Astrocyte (in vitro differentiated cells and primary cell): Measurements from ENCODE around the gene NUTM2F. TPM values are rescaled to one million over a fixed set of nuclear protein-coding genes. Genes with fewer than 3 reads are reported as not detected.
"Not testable (repeated sequence)": the region's sequence is repeated elsewhere in the genome, so short reads cannot be mapped to it uniquely, and the experiment has no call there.

Experiments used
- DNase-seq: peaks from one replicate; pipeline ENCODE4 v3.0.0-alpha.2; 2010; ENCODE audit warnings: low read depth
- FAIRE-seq: peaks from 2 replicates; lab custom pipeline; 2011; peaks lifted over from hg19 to GRCh38; lab: Jason Lieb, UNC
- H2AFZ ChIP-seq: 2 replicates; pipeline ENCODE4 v1.6.0; 2012; ENCODE audit warnings: low read depth, low read length, inconsistent platforms
- H3K27ac ChIP-seq: 2 replicates; pipeline ENCODE4 v1.5.1; 2011; ENCODE audit warnings: low read depth, low read length, inconsistent platforms
- H3K27me3 ChIP-seq: 2 replicates; pipeline ENCODE4 v1.6.0; 2011; ENCODE audit warnings: low read length, inconsistent platforms; ENCODE audit not compliant: insufficient read depth
- H3K36me3 ChIP-seq: 2 replicates; pipeline ENCODE4 v1.5.1; 2011; ENCODE audit warnings: low read length, inconsistent platforms; ENCODE audit not compliant: insufficient read depth
- H3K4me1 ChIP-seq: 2 replicates; pipeline ENCODE4 v1.5.1; 2011; ENCODE audit warnings: low read length, inconsistent platforms; ENCODE audit not compliant: insufficient read depth
- H3K4me2 ChIP-seq: 2 replicates; pipeline ENCODE4 v1.6.0; 2012; ENCODE audit warnings: low read length, inconsistent platforms
- H3K4me3 ChIP-seq: 2 replicates; pipeline ENCODE4 v1.5.1; 2011; ENCODE audit warnings: low read depth, mild to moderate bottlenecking, low read length, inconsistent platforms; ENCODE audit not compliant: insufficient read depth
- H3K79me2 ChIP-seq: 2 replicates; pipeline ENCODE4 v1.6.0; 2012; ENCODE audit warnings: mild to moderate bottlenecking, low read length, inconsistent platforms; ENCODE audit not compliant: insufficient read depth
- H3K9ac ChIP-seq: 2 replicates; pipeline ENCODE4 v1.6.0; 2012; ENCODE audit warnings: mild to moderate bottlenecking, low read length, inconsistent platforms
- H3K9me3 ChIP-seq: 2 replicates; pipeline ENCODE4 v1.5.1; 2012; ENCODE audit warnings: low read depth, mild to moderate bottlenecking, low read length, inconsistent platforms; ENCODE audit not compliant: insufficient read depth
- H4K20me1 ChIP-seq: 2 replicates; pipeline ENCODE4 v1.6.0; 2012; ENCODE audit warnings: low read length, inconsistent platforms; ENCODE audit not compliant: insufficient read depth
- H3K27ac Mint-ChIP-seq: one replicate; pipeline ENCODE4 v1.8.0; 2021; ENCODE audit warnings: mild to moderate bottlenecking, mixed read lengths; ENCODE audit not compliant: unreplicated experiment
- H3K27me3 Mint-ChIP-seq: one replicate; pipeline ENCODE4 v1.8.0; 2021; ENCODE audit warnings: low read depth, mixed read lengths; ENCODE audit not compliant: unreplicated experiment
- H3K36me3 Mint-ChIP-seq: one replicate; pipeline ENCODE4 v1.8.0; 2021; ENCODE audit warnings: low read depth, mixed read lengths; ENCODE audit not compliant: unreplicated experiment
- H3K4me1 Mint-ChIP-seq: one replicate; pipeline ENCODE4 v1.8.0; 2021; ENCODE audit warnings: low read depth, mixed read lengths; ENCODE audit not compliant: unreplicated experiment
- H3K4me3 Mint-ChIP-seq: one replicate; pipeline ENCODE4 v1.8.0; 2021; ENCODE audit warnings: mild to moderate bottlenecking, moderate library complexity, mixed read lengths; ENCODE audit not compliant: unreplicated experiment
- H3K9me3 Mint-ChIP-seq: one replicate; pipeline ENCODE4 v1.8.0; 2021; ENCODE audit warnings: mild to moderate bottlenecking, mixed read lengths; ENCODE audit not compliant: unreplicated experiment
- total RNA-seq: library from RNA; stranded (reverse); gene quantifications from 2 replicates; pipeline ENCODE4 v1.2.1, GENCODE V29; 2021

NUTM2F gene
- total RNA-seq, 1 donor from 2014 or later = not detected

GRCh38 chr9:94340750-94341149 is 12.3 kb upstream of the NUTM2F start:
- H3K9ac ChIP-seq, H3K27me3 ChIP-seq, H3K4me3 Mint-ChIP-seq, H2AFZ ChIP-seq, H3K4me1 Mint-ChIP-seq, H3K4me2 ChIP-seq, H4K20me1 ChIP-seq, H3K36me3 ChIP-seq, H3K36me3 Mint-ChIP-seq, H3K27ac ChIP-seq, H3K27me3 Mint-ChIP-seq, H3K4me3 ChIP-seq, H3K27ac Mint-ChIP-seq, H3K9me3 ChIP-seq, H3K4me1 ChIP-seq, FAIRE-seq, H3K9me3 Mint-ChIP-seq, H3K79me2 ChIP-seq, DNase-seq: not testable (repeated sequence)

DNA sequence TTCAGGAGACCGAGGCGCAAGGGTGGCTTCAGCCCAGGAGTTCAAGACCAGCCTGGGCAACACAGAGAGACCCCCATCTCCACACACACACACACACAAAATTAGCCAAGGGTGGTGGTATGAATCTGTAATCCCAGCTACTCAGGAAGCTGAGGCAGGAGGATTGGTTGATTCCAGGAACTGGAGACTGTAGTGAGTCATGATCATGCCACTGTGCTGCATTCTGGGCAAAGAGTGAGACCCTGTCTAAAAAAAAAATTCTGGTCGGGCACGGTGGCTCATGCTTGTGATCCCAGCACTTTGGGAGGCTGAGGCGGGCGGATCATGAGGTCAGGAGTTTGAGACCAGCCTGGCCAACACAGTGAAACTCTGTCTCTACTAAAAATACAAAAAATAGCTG is 11.2 kb upstream of the NUTM2F start:
- not testable (repeated sequence) for H3K36me3 Mint-ChIP-seq, DNase-seq, H3K27me3 Mint-ChIP-seq, H3K4me1 Mint-ChIP-seq, H3K4me1 ChIP-seq, H3K9ac ChIP-seq, FAIRE-seq, H3K27ac Mint-ChIP-seq, H3K27me3 ChIP-seq, H3K36me3 ChIP-seq, H3K4me3 ChIP-seq, H4K20me1 ChIP-seq, H2AFZ ChIP-seq, H3K27ac ChIP-seq, H3K4me3 Mint-ChIP-seq, H3K4me2 ChIP-seq, H3K9me3 ChIP-seq, H3K79me2 ChIP-seq, H3K9me3 Mint-ChIP-seq

DNA sequence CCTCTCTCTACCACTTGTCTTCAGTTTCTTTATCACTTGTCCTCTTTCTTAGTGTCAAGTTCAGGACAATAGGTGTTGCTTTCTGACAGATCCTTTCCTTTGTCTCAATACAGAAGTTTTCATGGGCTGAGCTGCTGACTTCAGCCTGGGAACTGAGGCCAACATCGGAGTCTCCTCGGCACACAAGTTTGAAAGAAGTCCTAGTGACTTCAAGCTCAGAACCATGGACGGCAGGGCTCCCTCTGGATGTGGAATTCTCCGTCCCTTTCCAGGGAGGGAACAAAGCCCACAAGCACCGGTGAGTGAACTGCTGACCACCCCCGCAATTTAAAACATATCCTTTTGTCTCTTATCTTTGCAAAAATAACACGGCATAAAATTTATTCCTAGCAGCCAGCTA is 10.3 kb upstream of the NUTM2F start:
- not testable (repeated sequence) for H3K4me3 ChIP-seq, H4K20me1 ChIP-seq, DNase-seq, H3K27me3 ChIP-seq, H3K4me2 ChIP-seq, H3K36me3 ChIP-seq, H3K4me1 Mint-ChIP-seq, H3K9me3 Mint-ChIP-seq, FAIRE-seq, H2AFZ ChIP-seq, H3K27me3 Mint-ChIP-seq, H3K4me1 ChIP-seq, H3K4me3 Mint-ChIP-seq, H3K27ac ChIP-seq, H3K27ac Mint-ChIP-seq, H3K79me2 ChIP-seq, H3K36me3 Mint-ChIP-seq, H3K9me3 ChIP-seq, H3K9ac ChIP-seq

GRCh38 chr9:94336445-94336844 is 8.0 kb upstream of the NUTM2F start:
- H3K4me1 Mint-ChIP-seq, H3K36me3 Mint-ChIP-seq, FAIRE-seq: not testable (repeated sequence)

GRCh38 chr9:94325583-94325982 is 2.9 kb downstream of the NUTM2F start:
- not testable (repeated sequence) for H3K79me2 ChIP-seq, H4K20me1 ChIP-seq, H3K9ac ChIP-seq, H3K9me3 ChIP-seq, H3K27ac Mint-ChIP-seq, H3K9me3 Mint-ChIP-seq, H3K27me3 ChIP-seq, H3K27me3 Mint-ChIP-seq, H3K36me3 ChIP-seq, H3K4me1 Mint-ChIP-seq, H3K4me3 Mint-ChIP-seq, H3K27ac ChIP-seq, FAIRE-seq, H3K36me3 Mint-ChIP-seq, H3K4me2 ChIP-seq, H2AFZ ChIP-seq, H3K4me1 ChIP-seq, DNase-seq, H3K4me3 ChIP-seq

More at GRCh38 chr9:94336445-94336844, 8.0 kb upstream of the NUTM2F start:
- not testable (repeated sequence) for H3K9me3 Mint-ChIP-seq, H3K79me2 ChIP-seq, H3K9me3 ChIP-seq, H3K27ac Mint-ChIP-seq, H3K27me3 ChIP-seq, H3K4me2 ChIP-seq, H3K4me3 ChIP-seq, H3K4me1 ChIP-seq, H4K20me1 ChIP-seq, H3K9ac ChIP-seq, H3K36me3 ChIP-seq, H3K4me3 Mint-ChIP-seq, DNase-seq, H3K27ac ChIP-seq, H2AFZ ChIP-seq, H3K27me3 Mint-ChIP-seq

- H3K9me3 Mint-ChIP-seq, H2AFZ ChIP-seq, H3K79me2 ChIP-seq, H3K4me3 ChIP-seq, H3K27ac Mint-ChIP-seq, DNase-seq, H3K9me3 ChIP-seq, H3K4me1 ChIP-seq, H3K27me3 Mint-ChIP-seq, H3K4me2 ChIP-seq, FAIRE-seq, H3K27me3 ChIP-seq, H3K36me3 ChIP-seq, H3K4me3 Mint-ChIP-seq, H3K4me1 Mint-ChIP-seq, H3K36me3 Mint-ChIP-seq, H3K27ac ChIP-seq, H3K9ac ChIP-seq, H4K20me1 ChIP-seq: not testable (repeated sequence)
Observed at GRCh38 chr9:94323153-94323798, 5.2 kb downstream of the NUTM2F start.
